Measurements from ENCODE around the gene CABS1.

CABS1 gene

DNA sequence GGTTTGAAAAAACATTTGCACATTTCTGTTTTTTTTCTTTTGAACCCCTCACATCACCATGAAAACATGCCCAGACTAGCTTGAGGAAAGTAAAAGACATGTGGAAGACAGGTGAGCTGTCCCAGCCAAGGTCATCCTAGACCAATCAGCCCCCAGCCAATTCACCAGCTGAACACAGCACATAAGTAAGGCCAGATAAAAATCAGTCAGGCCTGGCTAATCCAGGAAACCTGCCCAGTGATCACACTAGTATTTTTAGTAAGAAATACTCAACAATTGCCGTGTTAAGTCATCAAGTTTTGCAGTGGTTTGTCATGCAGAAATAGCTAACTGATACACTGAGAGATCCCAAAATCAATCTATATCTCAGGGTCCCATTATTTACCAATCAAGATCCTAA lies 21.4 kb downstream of the CABS1 start:
- Histone ChIP-seq H3K27me3 (ENCODE audit: control insufficient read depth, low read length) (no peaks in the 10 kb centered on the region), H3K4me2 (ENCODE audit: low read length) (no peak overlapping the region), H4K20me1 (ENCODE audit: control insufficient read depth, insufficient read depth, low read depth, low read length) (no peaks in the 10 kb centered on the region), H3K9me3 (ENCODE audit: control insufficient read depth, insufficient read depth, low read length) (no peaks in the 10 kb centered on the region), H3K36me3 (ENCODE audit: control insufficient read depth, low read length) (no peaks in the 10 kb centered on the region), H3K4me3 (ENCODE audit: low read length) (no peak overlapping the region), H3K4me1 (ENCODE audit: control insufficient read depth, low read length) (peaks cover 15% of the 10 kb centered on the region), H3K9me2 (replicated peaks; ENCODE audit: control insufficient read depth, low read length) (no peaks in the 10 kb centered on the region), H3K27ac (ENCODE audit: low read depth, low read length) (no peak overlapping the region), H3K79me2 (ENCODE audit: control insufficient read depth, low read length) (no peaks in the 10 kb centered on the region), H3F3A (ENCODE audit: control insufficient read depth, insufficient read depth) (no peaks in the 10 kb centered on the region)
- TF ChIP-seq EZH2phosphoT487 (IDR thresholded peaks at IDR 0.05; ENCODE audit: borderline replicate concordance, low read length), result no peak

- Histone ChIP-seq H3K4me3 (ENCODE audit: low read length) (no peak overlapping the region), H3K27ac (ENCODE audit: low read depth, low read length) (no peak overlapping the region)
Observed at GRCh38 chr4:70359115-70359661, 24.4 kb downstream of the CABS1 start.

DNA sequence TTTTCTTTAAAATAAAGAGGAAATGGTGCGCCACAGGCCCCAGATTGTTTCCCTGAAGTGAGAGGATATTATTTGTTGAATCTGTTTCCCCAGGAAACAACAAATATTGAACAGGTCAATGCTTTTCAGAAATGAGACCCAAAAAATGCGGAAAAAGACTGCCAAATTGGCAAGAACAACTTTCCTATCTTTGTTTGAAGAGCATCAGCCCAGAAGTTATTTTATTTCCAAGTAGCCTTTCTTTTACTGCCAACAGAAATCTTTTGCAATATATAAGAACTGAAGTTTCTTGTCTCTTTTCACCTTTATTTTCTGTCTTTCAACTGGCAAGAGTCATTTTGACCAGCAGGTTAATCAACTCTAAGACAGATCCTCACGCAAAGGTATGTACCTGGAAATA lies 25.7 kb downstream of the CABS1 start, which contains the start of gene SMR3A:
SMR3A (plus strand) TSS at position 301 of the 400 bp plus-strand sequence. CDS start 1,356 bp downstream, outside the sequence.
- TF ChIP-seq EZH2phosphoT487 (IDR thresholded peaks at IDR 0.05; ENCODE audit: borderline replicate concordance, low read length) (no peak), CTCF (IDR thresholded peaks at IDR 0.05; ENCODE audit: low read depth, low read length, poor library complexity, severe bottlenecking) (no peak)
- no peaks in the 10 kb centered on the region for H4K20me1 ChIP-seq (ENCODE audit: control insufficient read depth, insufficient read depth, low read depth, low read length)
- H3K4me1 ChIP-seq (ENCODE audit: control insufficient read depth, low read length), result peaks cover 39% of the 10 kb centered on the region
- H3K27me3 ChIP-seq (ENCODE audit: control insufficient read depth, low read length), result no peaks in the 10 kb centered on the region
- H3K9me2 ChIP-seq (replicated peaks; ENCODE audit: control insufficient read depth, low read length), result no peaks in the 10 kb centered on the region
- no peak within 1 kb of the TSS for H3K27ac ChIP-seq (ENCODE audit: low read depth, low read length)
- no peaks in the 10 kb centered on the region for H3K9me3 ChIP-seq (ENCODE audit: control insufficient read depth, insufficient read depth, low read length)
- H3K79me2 ChIP-seq (ENCODE audit: control insufficient read depth, low read length), result no peaks in the 10 kb centered on the region
- no peak within 1 kb of the TSS for H3K4me3 ChIP-seq (ENCODE audit: low read length)
- no peak within 1 kb of the TSS for H3K4me2 ChIP-seq (ENCODE audit: low read length)
- H3F3A ChIP-seq (ENCODE audit: control insufficient read depth, insufficient read depth), result no peaks in the 10 kb centered on the region
- no peaks in the 10 kb centered on the region for H3K36me3 ChIP-seq (ENCODE audit: control insufficient read depth, low read length)

More at GRCh38 chr4:70359115-70359661, 24.4 kb downstream of the CABS1 start:
- H4K20me1 ChIP-seq (ENCODE audit: control insufficient read depth, insufficient read depth, low read depth, low read length), result no peaks in the 10 kb centered on the region
- peaks cover 26% of the 10 kb centered on the region for H3K4me1 ChIP-seq (ENCODE audit: control insufficient read depth, low read length)
- H3K9me3 ChIP-seq (ENCODE audit: control insufficient read depth, insufficient read depth, low read length), result no peaks in the 10 kb centered on the region
- no peaks in the 10 kb centered on the region for H3K79me2 ChIP-seq (ENCODE audit: control insufficient read depth, low read length)
- H3K9me2 ChIP-seq (replicated peaks; ENCODE audit: control insufficient read depth, low read length), result no peaks in the 10 kb centered on the region
- H3F3A ChIP-seq (ENCODE audit: control insufficient read depth, insufficient read depth), result no peaks in the 10 kb centered on the region
- H3K36me3 ChIP-seq (ENCODE audit: control insufficient read depth, low read length), result no peaks in the 10 kb centered on the region
- H3K4me2 ChIP-seq (ENCODE audit: low read length), result no peak overlapping the region
- TF ChIP-seq CTCF (IDR thresholded peaks at IDR 0.05; ENCODE audit: low read depth, low read length, poor library complexity, severe bottlenecking) (no peak), EZH2phosphoT487 (IDR thresholded peaks at IDR 0.05; ENCODE audit: borderline replicate concordance, low read length) (no peak)
- H3K27me3 ChIP-seq (ENCODE audit: control insufficient read depth, low read length), result no peaks in the 10 kb centered on the region

DNA sequence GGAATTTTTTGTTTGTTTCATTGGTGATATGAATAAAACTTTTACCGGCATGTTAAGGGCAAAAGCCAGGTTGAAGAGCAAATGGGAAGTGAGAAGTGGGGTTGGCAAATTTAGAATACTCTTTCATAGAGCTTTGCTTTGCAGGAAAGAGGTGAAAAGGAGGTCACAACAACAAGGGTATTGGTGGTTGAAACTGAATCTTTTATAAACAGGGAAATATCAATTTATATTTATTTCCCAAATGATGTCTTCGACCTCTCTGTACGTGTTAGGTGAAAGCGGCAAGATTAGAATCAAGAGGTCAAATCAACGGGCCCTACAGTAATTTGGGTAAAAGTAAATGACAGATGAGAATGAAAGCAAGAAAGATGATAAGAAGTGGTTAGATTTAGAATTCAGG lies 29.2 kb downstream of the CABS1 start:
- Histone ChIP-seq H4K20me1 (ENCODE audit: control insufficient read depth, insufficient read depth, low read depth, low read length) (no peaks in the 10 kb centered on the region), H3K27ac (ENCODE audit: low read depth, low read length) (no peak overlapping the region)

More for the DNA sequence above, 29.2 kb downstream of the CABS1 start:
- Histone ChIP-seq H3K4me2 (ENCODE audit: low read length) (peak overlapping the region; percentile 15), H3K9me2 (replicated peaks; ENCODE audit: control insufficient read depth, low read length) (no peaks in the 10 kb centered on the region), H3K4me1 (ENCODE audit: control insufficient read depth, low read length) (peaks cover 27% of the 10 kb centered on the region), H3K79me2 (ENCODE audit: control insufficient read depth, low read length) (no peaks in the 10 kb centered on the region), H3K4me3 (ENCODE audit: low read length) (no peak overlapping the region; the same call in 1 of the 2 replicates), H3K27me3 (ENCODE audit: control insufficient read depth, low read length) (no peaks in the 10 kb centered on the region), H3K36me3 (ENCODE audit: control insufficient read depth, low read length) (no peaks in the 10 kb centered on the region), H3K9me3 (ENCODE audit: control insufficient read depth, insufficient read depth, low read length) (no peaks in the 10 kb centered on the region), H3F3A (ENCODE audit: control insufficient read depth, insufficient read depth) (no peaks in the 10 kb centered on the region)
- TF ChIP-seq CTCF (IDR thresholded peaks at IDR 0.05; ENCODE audit: low read depth, low read length, poor library complexity, severe bottlenecking) (no peak), EZH2phosphoT487 (IDR thresholded peaks at IDR 0.05; ENCODE audit: borderline replicate concordance, low read length) (no peak)

Measured in DOHH2 (cell line).